ENCODE data around the gene GPR25.

DNA sequence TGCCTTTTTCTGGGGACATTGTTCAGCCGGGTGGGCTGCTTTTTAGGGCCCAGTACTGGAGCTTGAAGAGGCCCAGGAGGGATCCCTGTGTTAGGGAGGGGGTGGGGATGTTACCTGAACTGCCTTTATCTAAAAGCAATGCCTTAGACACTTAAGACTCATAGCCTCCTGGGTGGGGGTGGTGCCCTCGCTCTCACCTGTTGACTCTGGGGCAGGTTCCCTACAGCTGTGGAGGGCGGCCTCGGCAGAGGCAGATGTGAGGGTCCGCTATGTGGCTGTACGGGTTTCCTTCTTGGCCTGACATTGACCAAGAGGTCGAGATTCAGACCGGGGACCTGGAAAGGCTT lies 22.6 kb downstream of the GPR25 start:
- TF ChIP-seq, protein P1, sequence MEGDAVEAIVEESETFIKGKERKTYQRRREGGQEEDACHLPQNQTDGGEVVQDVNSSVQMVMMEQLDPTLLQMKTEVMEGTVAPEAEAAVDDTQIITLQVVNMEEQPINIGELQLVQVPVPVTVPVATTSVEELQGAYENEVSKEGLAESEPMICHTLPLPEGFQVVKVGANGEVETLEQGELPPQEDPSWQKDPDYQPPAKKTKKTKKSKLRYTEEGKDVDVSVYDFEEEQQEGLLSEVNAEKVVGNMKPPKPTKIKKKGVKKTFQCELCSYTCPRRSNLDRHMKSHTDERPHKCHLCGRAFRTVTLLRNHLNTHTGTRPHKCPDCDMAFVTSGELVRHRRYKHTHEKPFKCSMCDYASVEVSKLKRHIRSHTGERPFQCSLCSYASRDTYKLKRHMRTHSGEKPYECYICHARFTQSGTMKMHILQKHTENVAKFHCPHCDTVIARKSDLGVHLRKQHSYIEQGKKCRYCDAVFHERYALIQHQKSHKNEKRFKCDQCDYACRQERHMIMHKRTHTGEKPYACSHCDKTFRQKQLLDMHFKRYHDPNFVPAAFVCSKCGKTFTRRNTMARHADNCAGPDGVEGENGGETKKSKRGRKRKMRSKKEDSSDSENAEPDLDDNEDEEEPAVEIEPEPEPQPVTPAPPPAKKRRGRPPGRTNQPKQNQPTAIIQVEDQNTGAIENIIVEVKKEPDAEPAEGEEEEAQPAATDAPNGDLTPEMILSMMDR (IDR thresholded peaks at IDR 0.05; ENCODE audit: low read depth, low read length, poor library complexity, severe bottlenecking) = no peak
- TF ChIP-seq EZH2phosphoT487 (IDR thresholded peaks at IDR 0.05; ENCODE audit: borderline replicate concordance, low read length) = no peak

Data from DOHH2 (cell line).